ENCODE results near the gene C11orf24.
A peak's percentile ranks its signal among the peaks of the same experiment; 100 is the strongest.

GRCh38 chr11:68212421-68213134 lies 59.2 kb downstream of the C11orf24 start:
- TF ChIP-seq CTCF (IDR thresholded peaks at IDR 0.05) (peak; percentile 77), ZFX (IDR thresholded peaks at IDR 0.05; ENCODE audit: borderline replicate concordance) (no peak)
